ENCODE results near the gene ADAMTSL3. TPM values are rescaled to one million over a fixed set of nuclear protein-coding genes. Genes with fewer than 3 reads are reported as not detected.

ADAMTSL3 gene
- total and polyA plus RNA-seq, 2 of the 4 experiments (the other 2 are of a cell fraction) = under 0.01 to 0.02 TPM

- BruUV-seq (replicated peaks) = no TSS peak
- POLR2A ChIA-PET (ENCODE audit: unreplicated experiment) = no interaction called here
- CTCF ChIA-PET = no interaction called here
Observed at GRCh38 chr15:83747050-83747717, 93.3 kb downstream of the ADAMTSL3 start.

More at GRCh38 chr15:83747050-83747717, 93.3 kb downstream of the ADAMTSL3 start:
- peaks cover 6% of the 10 kb centered on the region for H3K9me3 ChIP-seq (ENCODE audit: control insufficient read depth, insufficient read depth, low read length)
- dilution Hi-C loops (cut with HindIII; ENCODE audit: low sequenced_read_pairs, unreplicated experiment) = no loop called here
- H4K91ac ChIP-seq (ENCODE audit: insufficient read depth, low read depth, low read length) = no peak overlapping the region
- H3K9me1 ChIP-seq (ENCODE audit: insufficient read depth, low read length) = no peaks in the 10 kb centered on the region
- no peaks in the 10 kb centered on the region for H3K4me1 ChIP-seq (ENCODE audit: control insufficient read depth, insufficient read depth, low read length)
- intact Hi-C loops (cut with micrococcal nuclease) = no loop called here
- no peak overlapping the region for H2BK20ac ChIP-seq (ENCODE audit: low read depth, low read length)
- no peak overlapping the region for H2AK5ac ChIP-seq (ENCODE audit: low read depth, low read length)
- no peak overlapping the region for H4K8ac ChIP-seq (ENCODE audit: low read depth in 2 of 2, low read length in 2 of 2)
- no peak overlapping the region for H3K4ac ChIP-seq (ENCODE audit: low read depth, low read length)
- TF ChIP-seq USF2 (IDR thresholded peaks at IDR 0.05; ENCODE audit: low read depth, low read length) = no peak
- TF ChIP-seq RAD21 (IDR thresholded peaks at IDR 0.05; ENCODE audit: low read length) = 0 out of 2 replicates have a peak, but pooled peaks have one; percentile 14
- TF ChIP-seq CTCF (conservative IDR thresholded peaks at IDR 0.05; ENCODE audit: low read depth, low read length) = no peak
- no peak for TF ChIP-seq RCOR1 (IDR thresholded peaks at IDR 0.05; ENCODE audit: insufficient replicate concordance, low read length)
- TF ChIP-seq POLR2A (IDR thresholded peaks at IDR 0.05; ENCODE audit: low read depth, low read length) = no peak
- no peak for TF ChIP-seq RFX5 (IDR thresholded peaks at IDR 0.05; ENCODE audit: low read depth, low read length)
- TF ChIP-seq CHD1 (IDR thresholded peaks at IDR 0.05; ENCODE audit: low read depth, low read length) = no peak
- no peak for TF ChIP-seq MAFK (IDR thresholded peaks at IDR 0.05; ENCODE audit: low read depth, low read length)
- no peak for TF ChIP-seq CEBPB (IDR thresholded peaks at IDR 0.05; ENCODE audit: low read depth, low read length)
- H4K5ac ChIP-seq (ENCODE audit: low read depth, low read length) = no peak overlapping the region
- in situ Hi-C loops (cut with MboI; ENCODE audit: low sequenced_read_pairs) = no loop called here
- H3K79me1 ChIP-seq (ENCODE audit: low read depth in 1 of 2, low read length in 2 of 2) = no peaks in the 10 kb centered on the region
- no peak overlapping the region for H2AK9ac ChIP-seq (replicated peaks; ENCODE audit: low read depth, low read length, poor library complexity)
- no peak overlapping the region for H2AFZ ChIP-seq (replicated peaks; ENCODE audit: low read length, poor library complexity)
- no peak overlapping the region for H3K18ac ChIP-seq (ENCODE audit: low read depth, low read length)
- no peak overlapping the region for H3K4me3 ChIP-seq (ENCODE audit: insufficient read depth, low read depth, low read length)
- no peak overlapping the region for H2BK120ac ChIP-seq (ENCODE audit: low read depth, low read length)
- DNase-seq (peak; percentile 10), ATAC-seq (ENCODE audit: low read depth) (peak; percentile 60; the same call in 1 of the 2 replicates)
- no peak overlapping the region for H3K27ac ChIP-seq (ENCODE audit: insufficient read depth, low read length)
- no peaks in the 10 kb centered on the region for H4K20me1 ChIP-seq (ENCODE audit: insufficient read depth, low read length)
- no peaks in the 10 kb centered on the region for H3K27me3 ChIP-seq (ENCODE audit: control insufficient read depth, insufficient read depth, low read length)
- no peak overlapping the region for H3K14ac ChIP-seq (replicated peaks; ENCODE audit: low read depth, low read length)
- H3K4me2 ChIP-seq (ENCODE audit: low read depth, low read length) = peak overlapping the region; percentile 53; the same call in 1 of the 2 replicates
- H3K9ac ChIP-seq (ENCODE audit: low read depth, low read length) = no peak overlapping the region
- H3K56ac ChIP-seq (ENCODE audit: extremely low read depth, insufficient read depth, low read length) = no peak overlapping the region
- no peaks in the 10 kb centered on the region for H3K36me3 ChIP-seq (ENCODE audit: control insufficient read depth, insufficient read depth, low read length)
- no peak overlapping the region for H3K23ac ChIP-seq (ENCODE audit: low read depth, low read length)
- WGBS, 2 experiments (ENCODE audit: extremely low coverage in 2 of 2, insufficient read length in 1 of 2) = no CpG with 5 or more reads among the region's 5 CpGs
- H2BK15ac ChIP-seq (ENCODE audit: low read depth, low read length) = no peak overlapping the region
- H2BK5ac ChIP-seq (ENCODE audit: low read depth, low read length, poor library complexity, severe bottlenecking) = no peak overlapping the region
